ENCODE results near the gene ZNF441.
"Not testable (repeated sequence)": the region's sequence is repeated elsewhere in the genome, so short reads cannot be mapped to it uniquely, and the experiment has no call there.

ZNF441 gene

DNA sequence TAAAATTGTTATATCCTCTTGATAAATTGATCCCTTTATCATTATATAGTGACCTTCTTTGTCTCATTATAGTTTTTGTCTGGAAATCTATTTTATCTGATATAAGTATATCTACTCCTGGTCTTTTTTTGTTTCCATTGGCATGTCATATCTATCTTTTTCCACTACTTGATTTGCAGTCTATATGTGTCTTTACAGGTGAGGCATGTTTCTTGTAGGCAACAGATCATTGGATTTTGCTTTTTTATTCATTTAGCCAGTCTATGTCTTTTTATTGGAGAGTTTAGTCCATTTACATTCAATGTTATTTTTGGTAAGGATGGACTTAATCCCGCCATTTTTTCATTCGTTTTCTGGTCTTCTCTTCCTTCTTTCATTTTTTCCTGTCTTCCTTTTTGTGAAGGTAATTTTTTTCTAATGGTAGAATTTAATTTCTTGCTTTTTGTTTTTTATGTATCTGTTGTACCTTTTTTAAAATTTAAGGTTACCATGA, 14.5 kb upstream of the ZNF441 start:
- H3K4me1 ChIP-seq (ENCODE audit: control insufficient read depth, insufficient read depth, low read length): no peaks in the 10 kb centered on the region
- H3K4me3 ChIP-seq (ENCODE audit: low read length): no peak overlapping the region
- H3K36me3 ChIP-seq (ENCODE audit: control insufficient read depth, insufficient read depth, low read length): no peaks in the 10 kb centered on the region
- H3K27me3 ChIP-seq (ENCODE audit: control insufficient read depth, insufficient read depth, low read length): no peaks in the 10 kb centered on the region
- H3K9ac ChIP-seq (ENCODE audit: low read length): no peak overlapping the region
- H3K9me3 ChIP-seq (ENCODE audit: control insufficient read depth, low read length): no peaks in the 10 kb centered on the region

DNA sequence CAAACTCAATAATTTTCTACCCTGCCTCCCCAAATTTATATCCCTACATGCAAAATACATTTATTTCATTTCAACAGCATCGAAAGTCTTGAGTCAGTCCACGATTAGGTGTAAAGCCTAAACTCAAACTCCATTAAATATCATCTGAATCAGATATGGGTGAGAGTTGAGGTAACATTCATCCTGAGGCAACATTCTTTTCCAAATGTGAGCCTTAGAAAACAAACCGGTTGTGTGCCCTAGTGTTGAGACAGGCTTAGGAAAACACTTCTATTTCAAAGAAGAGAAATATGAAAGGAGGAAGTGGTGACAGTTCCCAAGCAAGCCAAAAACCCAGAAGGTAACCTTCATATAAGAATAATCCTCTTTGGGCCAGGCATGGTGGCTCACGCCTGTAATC, 12.1 kb upstream of the ZNF441 start:
- Histone ChIP-seq H3K27me3 (ENCODE audit: control insufficient read depth, insufficient read depth, low read length) (no peaks in the 10 kb centered on the region), H3K9me3 (ENCODE audit: control insufficient read depth, low read length) (no peaks in the 10 kb centered on the region), H3K36me3 (ENCODE audit: control insufficient read depth, insufficient read depth, low read length) (no peaks in the 10 kb centered on the region), H3K4me1 (ENCODE audit: control insufficient read depth, insufficient read depth, low read length) (no peaks in the 10 kb centered on the region), H3K4me3 (ENCODE audit: low read length) (no peak overlapping the region), H3K9ac (ENCODE audit: low read length) (no peak overlapping the region)

DNA sequence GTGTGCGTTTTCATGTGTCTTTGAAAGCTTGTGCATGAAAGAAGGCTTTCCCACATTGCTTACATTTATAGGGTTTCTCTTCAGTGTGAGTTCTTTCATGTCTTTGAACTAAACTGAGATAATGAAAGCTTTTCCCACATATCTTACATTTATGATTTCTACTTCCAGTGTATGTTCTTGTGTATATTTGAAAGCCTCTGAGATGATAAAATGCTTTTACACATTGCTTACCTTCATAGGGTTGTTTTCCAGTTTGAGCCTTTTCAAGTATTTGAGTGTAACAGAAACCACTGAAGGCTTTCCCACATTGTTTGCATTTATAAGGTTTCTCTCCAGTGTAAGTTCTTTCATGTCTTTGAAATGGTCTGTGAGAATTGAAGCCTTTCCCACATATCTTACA, 9.8 kb upstream of the ZNF441 start:
- H3K36me3 ChIP-seq (ENCODE audit: control insufficient read depth, insufficient read depth, low read length): no peaks in the 10 kb centered on the region
- H3K27me3 ChIP-seq (ENCODE audit: control insufficient read depth, insufficient read depth, low read length): no peaks in the 10 kb centered on the region
- H3K9me3 ChIP-seq (ENCODE audit: control insufficient read depth, low read length): no peaks in the 10 kb centered on the region
- no peaks in the 10 kb centered on the region for H3K4me1 ChIP-seq (ENCODE audit: control insufficient read depth, insufficient read depth, low read length)
- no peak overlapping the region for H3K9ac ChIP-seq (ENCODE audit: low read length)
- no peak overlapping the region for H3K4me3 ChIP-seq (ENCODE audit: low read length)

DNA sequence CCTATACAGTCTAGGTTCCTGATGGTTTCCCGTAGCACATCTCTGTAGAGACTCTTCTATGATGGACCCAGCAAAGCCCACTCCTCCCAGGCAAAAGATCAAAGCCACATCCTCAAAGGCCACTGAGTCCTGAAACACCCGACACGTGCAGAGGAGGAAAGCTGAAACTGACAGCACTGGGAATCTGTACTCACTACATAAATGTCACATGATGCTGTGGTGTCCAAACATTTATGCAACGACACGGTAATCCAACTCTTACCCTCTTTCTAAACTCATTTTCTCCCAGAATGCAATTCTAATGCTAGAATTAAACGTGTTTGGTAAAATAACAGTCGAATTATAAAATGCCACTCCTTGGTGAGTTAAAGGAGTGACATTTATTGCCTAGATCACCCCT, 7.0 kb upstream of the ZNF441 start:
- no peak overlapping the region for H3K9ac ChIP-seq (ENCODE audit: low read length)
- no peaks in the 10 kb centered on the region for H3K9me3 ChIP-seq (ENCODE audit: control insufficient read depth, low read length)
- no peaks in the 10 kb centered on the region for H3K4me1 ChIP-seq (ENCODE audit: control insufficient read depth, insufficient read depth, low read length)
- no peaks in the 10 kb centered on the region for H3K27me3 ChIP-seq (ENCODE audit: control insufficient read depth, insufficient read depth, low read length)
- no peaks in the 10 kb centered on the region for H3K36me3 ChIP-seq (ENCODE audit: control insufficient read depth, insufficient read depth, low read length)
- H3K4me3 ChIP-seq (ENCODE audit: low read length): no peak overlapping the region

DNA sequence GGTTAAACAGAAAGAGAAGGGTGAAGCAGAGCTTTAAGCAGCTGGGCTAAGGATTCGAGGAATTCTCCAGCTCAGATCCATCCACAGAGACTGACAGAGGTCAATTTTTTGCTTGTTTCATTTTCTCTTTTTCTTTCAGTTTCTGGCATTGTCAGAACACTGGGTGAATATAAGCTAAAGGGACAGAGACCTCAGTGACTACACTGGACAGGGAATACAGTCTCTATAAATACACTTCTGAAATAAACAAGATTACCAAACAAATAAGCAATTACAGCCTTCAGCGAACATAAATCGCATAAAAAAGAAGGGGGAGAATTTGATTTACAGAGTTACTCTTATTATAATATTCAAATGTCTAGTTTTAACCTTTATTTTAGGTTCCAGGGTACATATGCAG, 3.7 kb upstream of the ZNF441 start:
- no peaks in the 10 kb centered on the region for H3K36me3 ChIP-seq (ENCODE audit: control insufficient read depth, insufficient read depth, low read length)
- no peak overlapping the region for H3K4me3 ChIP-seq (ENCODE audit: low read length)
- H3K9ac ChIP-seq (ENCODE audit: low read length): no peak overlapping the region
- H3K9me3 ChIP-seq (ENCODE audit: control insufficient read depth, low read length): no peaks in the 10 kb centered on the region
- H3K27me3 ChIP-seq (ENCODE audit: control insufficient read depth, insufficient read depth, low read length): no peaks in the 10 kb centered on the region
- peaks cover 5% of the 10 kb centered on the region for H3K4me1 ChIP-seq (ENCODE audit: control insufficient read depth, insufficient read depth, low read length)

DNA sequence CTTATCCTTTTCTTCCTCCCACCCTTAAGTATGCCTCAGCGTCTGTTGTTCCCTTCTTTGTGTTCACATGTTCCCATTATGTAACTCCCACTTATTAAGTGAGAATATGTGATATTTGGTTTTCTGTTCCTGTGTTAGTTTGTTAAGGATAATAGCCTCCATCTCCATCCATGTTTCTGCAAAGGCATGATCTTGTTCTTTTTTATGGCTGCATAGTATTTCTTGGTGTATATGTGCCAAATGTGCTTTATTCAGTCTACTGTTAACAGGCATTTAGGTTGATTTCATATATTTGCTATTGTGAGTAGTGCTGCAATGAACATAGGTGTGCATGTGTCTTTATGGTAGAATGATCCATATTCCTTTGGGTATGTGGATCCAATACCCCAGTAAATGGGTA, 3.2 kb upstream of the ZNF441 start:
- H3K9ac ChIP-seq (ENCODE audit: low read length): no peak overlapping the region
- H3K4me3 ChIP-seq (ENCODE audit: low read length): no peak overlapping the region
- H3K9me3 ChIP-seq (ENCODE audit: control insufficient read depth, low read length): no peaks in the 10 kb centered on the region
- H3K36me3 ChIP-seq (ENCODE audit: control insufficient read depth, insufficient read depth, low read length): no peaks in the 10 kb centered on the region
- peaks cover 6% of the 10 kb centered on the region for H3K4me1 ChIP-seq (ENCODE audit: control insufficient read depth, insufficient read depth, low read length)
- no peaks in the 10 kb centered on the region for H3K27me3 ChIP-seq (ENCODE audit: control insufficient read depth, insufficient read depth, low read length)

DNA sequence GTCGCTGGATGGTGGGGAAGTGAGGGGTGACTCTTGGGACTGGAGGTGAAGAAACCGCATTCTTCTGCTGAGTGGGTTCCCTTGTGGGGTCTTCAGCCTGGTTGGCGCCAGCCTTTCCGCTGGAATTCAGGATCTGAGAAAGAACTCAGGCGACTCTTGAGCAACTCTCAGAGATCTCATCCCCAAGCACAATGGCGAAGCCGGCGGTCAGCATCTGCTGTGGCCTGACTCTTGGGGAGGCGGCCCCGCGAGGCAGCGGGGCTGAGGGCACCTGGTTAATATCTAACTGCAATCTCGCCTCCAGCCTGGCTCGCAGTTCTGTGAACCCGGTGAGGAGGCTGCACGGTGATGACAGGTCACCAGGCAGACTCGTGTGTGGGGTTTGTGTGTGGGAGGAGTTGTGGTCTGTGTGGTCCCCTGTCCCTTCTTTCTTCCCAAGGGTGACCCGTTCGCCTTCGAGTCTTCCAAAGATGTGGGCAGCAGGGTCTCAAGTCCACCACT, 883 bp downstream of the ZNF441 start:
- Histone ChIP-seq H3K9ac (ENCODE audit: low read length) (peak overlapping the region; percentile 93), H3K27me3 (ENCODE audit: control insufficient read depth, insufficient read depth, low read length) (no peaks in the 10 kb centered on the region), H3K36me3 (ENCODE audit: control insufficient read depth, insufficient read depth, low read length) (no peaks in the 10 kb centered on the region), H3K4me3 (ENCODE audit: low read length) (peak overlapping the region; percentile 82), H3K9me3 (ENCODE audit: control insufficient read depth, low read length) (no peaks in the 10 kb centered on the region), H3K4me1 (ENCODE audit: control insufficient read depth, insufficient read depth, low read length) (peaks cover 9% of the 10 kb centered on the region)

DNA sequence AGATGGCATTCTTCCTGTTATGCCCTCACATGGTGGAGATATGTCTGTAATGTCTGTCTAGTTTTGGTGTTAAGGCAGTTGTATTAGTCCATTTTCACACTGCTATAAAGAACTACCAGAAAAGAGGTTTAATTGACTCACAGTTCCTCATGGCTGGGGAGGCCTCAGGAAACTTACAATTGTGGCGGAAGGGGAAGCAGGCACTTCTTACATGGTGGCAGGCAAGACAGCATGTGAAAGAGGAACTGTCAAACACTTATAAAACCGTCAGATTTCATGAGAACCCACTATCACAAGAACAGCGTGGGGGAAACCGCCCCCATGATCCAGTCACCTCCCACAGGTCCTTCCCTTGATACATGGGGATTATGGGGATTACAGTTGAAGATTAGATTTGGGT, 3.2 kb downstream of the ZNF441 start:
- Histone ChIP-seq H3K27me3 (ENCODE audit: control insufficient read depth, insufficient read depth, low read length) (no peaks in the 10 kb centered on the region), H3K9ac (ENCODE audit: low read length) (no peak overlapping the region), H3K36me3 (ENCODE audit: control insufficient read depth, insufficient read depth, low read length) (no peaks in the 10 kb centered on the region), H3K9me3 (ENCODE audit: control insufficient read depth, low read length) (no peaks in the 10 kb centered on the region), H3K4me1 (ENCODE audit: control insufficient read depth, insufficient read depth, low read length) (peaks cover 9% of the 10 kb centered on the region), H3K4me3 (ENCODE audit: low read length) (no peak overlapping the region)

DNA sequence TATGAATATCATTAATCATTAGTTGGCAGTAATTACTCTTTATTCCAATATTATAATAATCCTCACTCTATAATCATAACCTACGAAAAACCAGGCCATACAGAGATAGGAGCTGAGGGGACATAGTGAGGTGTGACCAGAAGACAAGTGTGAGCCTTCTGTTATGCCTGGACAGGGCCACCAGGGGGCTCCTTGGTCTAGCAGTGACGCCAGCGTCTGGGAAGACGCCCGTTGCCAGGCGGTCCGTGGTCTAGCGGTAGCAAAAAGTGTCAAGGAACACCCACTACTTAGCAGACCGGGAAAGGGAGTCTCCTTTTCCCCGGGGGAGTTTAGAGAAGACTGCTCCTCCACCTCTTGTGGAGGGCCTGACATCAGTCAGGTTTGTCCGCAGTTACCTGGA, 4.7 kb downstream of the ZNF441 start:
- not testable (repeated sequence) for H3K36me3 ChIP-seq (ENCODE audit: control insufficient read depth, insufficient read depth, low read length); H3K9me3 ChIP-seq (ENCODE audit: control insufficient read depth, low read length); H3K27me3 ChIP-seq (ENCODE audit: control insufficient read depth, insufficient read depth, low read length); H3K9ac ChIP-seq (ENCODE audit: low read length); H3K4me3 ChIP-seq (ENCODE audit: low read length); H3K4me1 ChIP-seq (ENCODE audit: control insufficient read depth, insufficient read depth, low read length)

DNA sequence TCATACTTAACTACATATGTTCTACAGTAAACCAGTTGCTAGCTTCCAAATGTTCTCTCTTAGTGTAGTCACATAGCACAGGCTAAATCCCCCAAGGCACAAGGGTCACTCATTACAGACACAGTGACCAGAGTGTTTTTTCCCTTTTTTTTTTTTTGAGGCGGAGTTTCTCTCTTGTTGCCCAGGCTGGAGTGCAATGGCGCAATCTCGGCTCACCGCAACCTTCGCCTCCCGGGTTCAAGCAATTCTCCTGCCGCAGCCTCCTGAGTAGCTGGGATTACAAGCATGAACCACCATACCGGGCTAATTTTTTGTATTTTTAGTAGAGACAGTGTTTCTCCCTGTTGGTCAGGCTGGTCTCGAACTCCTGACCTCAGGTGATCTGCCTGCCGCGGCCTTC, 9.9 kb downstream of the ZNF441 start:
- Histone ChIP-seq H3K36me3 (ENCODE audit: control insufficient read depth, insufficient read depth, low read length) (peaks cover 16% of the 10 kb centered on the region), H3K9me3 (ENCODE audit: control insufficient read depth, low read length) (peaks cover 18% of the 10 kb centered on the region)
- not testable (repeated sequence) for H3K27me3 ChIP-seq (ENCODE audit: control insufficient read depth, insufficient read depth, low read length); H3K4me3 ChIP-seq (ENCODE audit: low read length); H3K4me1 ChIP-seq (ENCODE audit: control insufficient read depth, insufficient read depth, low read length); H3K9ac ChIP-seq (ENCODE audit: low read length)

DNA sequence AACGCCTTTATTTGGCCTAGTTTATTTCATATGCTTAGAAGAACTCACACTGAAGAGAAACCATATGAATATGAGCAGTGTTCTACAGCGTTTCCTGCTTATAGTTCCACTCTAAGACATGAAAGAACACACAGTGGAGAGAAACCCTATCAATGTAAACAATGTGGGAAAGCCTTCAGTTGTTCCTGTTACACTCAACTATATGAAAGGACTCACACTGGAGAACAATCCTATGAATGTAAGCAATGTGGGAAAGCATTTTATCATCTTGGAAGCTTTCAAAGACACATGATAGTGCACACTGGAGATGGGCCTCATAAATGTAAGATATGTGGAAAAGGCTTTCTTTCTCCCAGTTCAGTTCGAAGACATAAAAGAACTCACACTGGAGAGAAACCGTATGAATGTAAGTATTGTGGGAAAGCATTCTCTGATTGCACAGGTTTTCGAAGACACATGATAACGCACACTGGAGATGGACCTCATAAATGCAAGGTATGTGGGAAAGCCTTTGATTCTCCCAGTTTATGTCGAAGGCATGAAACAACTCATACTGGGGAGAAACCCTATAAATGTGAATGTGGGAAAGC, 13.7 kb downstream of the ZNF441 start:
- H3K4me3 ChIP-seq (ENCODE audit: low read length): no peak overlapping the region
- no peak overlapping the region for H3K9ac ChIP-seq (ENCODE audit: low read length)
- no peaks in the 10 kb centered on the region for H3K4me1 ChIP-seq (ENCODE audit: control insufficient read depth, insufficient read depth, low read length)
- no peaks in the 10 kb centered on the region for H3K27me3 ChIP-seq (ENCODE audit: control insufficient read depth, insufficient read depth, low read length)
- peaks cover 16% of the 10 kb centered on the region for H3K36me3 ChIP-seq (ENCODE audit: control insufficient read depth, insufficient read depth, low read length)
- H3K9me3 ChIP-seq (ENCODE audit: control insufficient read depth, low read length): peaks cover 25% of the 10 kb centered on the region

DNA sequence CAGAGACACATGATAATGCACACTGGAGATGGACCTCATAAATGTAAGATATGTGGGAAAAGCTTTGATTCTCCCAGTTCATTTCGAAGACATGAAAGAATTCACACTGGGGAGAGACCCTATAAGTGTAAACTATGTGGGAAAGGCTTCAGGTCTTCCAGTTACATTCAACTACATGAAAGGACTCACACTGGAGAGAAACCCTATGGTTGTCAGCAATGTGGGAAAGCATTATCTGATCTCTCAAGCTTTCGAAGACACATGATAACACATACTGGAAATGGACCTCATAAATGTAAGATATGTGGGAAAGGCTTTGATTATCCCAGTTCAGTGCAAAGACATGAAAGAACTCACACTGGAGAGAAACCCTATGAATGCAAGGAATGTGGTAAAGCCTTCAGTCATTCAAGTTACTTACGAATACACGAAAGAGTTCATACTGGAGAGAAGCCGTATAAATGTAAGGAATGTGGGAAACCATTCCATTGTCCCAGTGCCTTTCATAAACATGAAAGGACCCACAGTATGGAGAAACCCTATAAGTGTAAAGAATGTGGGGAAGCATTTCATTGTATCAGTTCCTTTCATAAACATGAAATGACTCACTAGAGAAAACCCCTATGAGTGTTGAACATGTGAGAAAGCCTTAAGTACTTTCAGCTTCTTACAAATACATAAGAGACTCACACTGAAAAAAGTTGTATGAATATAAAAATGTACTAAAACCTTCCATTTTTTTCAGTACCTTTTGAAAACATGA, 14.7 kb downstream of the ZNF441 start:
- no peaks in the 10 kb centered on the region for H3K4me1 ChIP-seq (ENCODE audit: control insufficient read depth, insufficient read depth, low read length)
- peaks cover 25% of the 10 kb centered on the region for H3K9me3 ChIP-seq (ENCODE audit: control insufficient read depth, low read length)
- H3K27me3 ChIP-seq (ENCODE audit: control insufficient read depth, insufficient read depth, low read length): no peaks in the 10 kb centered on the region
- peaks cover 16% of the 10 kb centered on the region for H3K36me3 ChIP-seq (ENCODE audit: control insufficient read depth, insufficient read depth, low read length)
- H3K4me3 ChIP-seq (ENCODE audit: low read length): no peak overlapping the region
- no peak overlapping the region for H3K9ac ChIP-seq (ENCODE audit: low read length)

All from mucosa of stomach (tissue), 1 donor.